ENCODE data around the gene DPPA3.

GRCh38 chr12:7751394-7751793 lies 40.2 kb downstream of the DPPA3 start:
- TF ChIP-seq CTCF (IDR thresholded peaks at IDR 0.05; ENCODE audit: control extremely low read depth in 1 of 3, insufficient read depth in 1 of 3, low read depth in 1 of 3, low read length in 3 of 3) (no peak), RAD21 (IDR thresholded peaks at IDR 0.05 in 1 of 2, conservative IDR thresholded peaks at IDR 0.05 in 1 of 2; ENCODE audit: low read depth in 2 of 2, low read length in 2 of 2) (no peak), USF2 (IDR thresholded peaks at IDR 0.05; ENCODE audit: low read length) (no peak), TCF12 (IDR thresholded peaks at IDR 0.05; ENCODE audit: low read depth, low read length) (no peak), SRF (IDR thresholded peaks at IDR 0.05; ENCODE audit: low read depth, low read length) (no peak), POLR2AphosphoS5 (IDR thresholded peaks at IDR 0.05; ENCODE audit: low read depth, low read length) (no peak)
